Neural cell (in vitro differentiated cells): Measurements from ENCODE around the gene SNAPC1. TPM values are rescaled to one million over a fixed set of nuclear protein-coding genes. Genes with fewer than 3 reads are reported as not detected.

Source experiments
- H2AFZ ChIP-seq: fragments of 200-600, 300-800 bp; sonication (generic), shearing (Covaris generic); 2 replicates; pipeline ENCODE4 v1.6.0; 2014; ENCODE audit warnings: low read depth, mild to moderate bottlenecking, antibody characterized with exemption, low read length, moderate library complexity
- H3F3A ChIP-seq: fragments of 200-600 bp; shearing (Covaris generic); 2 replicates; pipeline ENCODE4 v1.6.1; 2016; ENCODE audit warnings: mild to moderate bottlenecking, moderate library complexity, mixed read lengths, antibody characterized with exemption, low read length; ENCODE audit not compliant: insufficient read depth, poor library complexity, severe bottlenecking
- H3K27ac ChIP-seq: fragments of 200-600, 300-800 bp; sonication (generic), shearing (Covaris generic); 2 replicates; pipeline ENCODE4 v1.5.1; 2014; ENCODE audit warnings: mild to moderate bottlenecking, low read length, moderate library complexity
- H3K27me3 ChIP-seq: fragments of 300-800, 200-600 bp; sonication (generic), shearing (Covaris generic); 2 replicates; pipeline ENCODE4 v1.6.0; 2014; ENCODE audit warnings: mild to moderate bottlenecking, low read depth, low read length, moderate library complexity; ENCODE audit not compliant: insufficient read depth
- H3K36me3 ChIP-seq: fragments of 300-800, 200-600 bp; sonication (generic), shearing (Covaris generic); 2 replicates; pipeline ENCODE4 v1.5.1; 2014; ENCODE audit warnings: mild to moderate bottlenecking, antibody characterized with exemption, low read length, moderate library complexity; ENCODE audit not compliant: insufficient read depth
- H3K4me2 ChIP-seq: fragments of 300-800, 200-600 bp; sonication (generic), shearing (Covaris generic); 2 replicates; pipeline ENCODE4 v1.6.0; 2014; ENCODE audit warnings: mild to moderate bottlenecking, low read length
- H3K4me3 ChIP-seq: fragments of 300-800, 200-600 bp; sonication (generic), shearing (Covaris generic); 2 replicates; pipeline ENCODE4 v1.5.1; 2014; ENCODE audit warnings: mild to moderate bottlenecking, low read length, moderate library complexity
- H3K79me2 ChIP-seq: fragments of 200-600 bp; shearing (Covaris generic); replicated peaks from 2 replicates; pipeline ENCODE4 v1.6.0; 2014; ENCODE audit warnings: mild to moderate bottlenecking, low read length, moderate library complexity; ENCODE audit not compliant: insufficient read depth
- H3K9ac ChIP-seq: fragments of 300-800, 200-600 bp; sonication (generic), shearing (Covaris generic); 2 replicates; pipeline ENCODE4 v1.6.1; 2016; ENCODE audit warnings: mild to moderate bottlenecking, low read length, mixed read lengths
- H3K9me2 ChIP-seq: fragments of 200-600 bp; shearing (Covaris generic); 2 replicates; pipeline ENCODE4 v1.6.1; 2016; ENCODE audit warnings: mild to moderate bottlenecking, low read length, mixed read lengths; ENCODE audit not compliant: insufficient read depth
- H3K9me3 ChIP-seq: fragments of 200-600, 300-800 bp; sonication (generic), shearing (Covaris generic); 2 replicates; pipeline ENCODE4 v1.6.1; 2016; ENCODE audit warnings: mild to moderate bottlenecking, mixed run types, low read length, moderate library complexity, mixed read lengths
- H4K20me1 ChIP-seq: fragments of 200-600 bp; shearing (Covaris generic); 2 replicates; pipeline ENCODE4 v1.6.1; 2016; ENCODE audit warnings: mild to moderate bottlenecking, mixed run types; ENCODE audit not compliant: insufficient read depth
- CTCF ChIP-seq: fragments of 450-650 bp; IDR thresholded peaks from 2 replicates; pipeline ENCODE4 v1.5.1; 2014; ENCODE audit warnings: antibody characterized with exemption, mild to moderate bottlenecking, moderate library complexity; ENCODE audit not compliant: poor library complexity, severe bottlenecking
- EP300 ChIP-seq: fragments of 450-650 bp; conservative IDR thresholded peaks from 2 replicates; pipeline ENCODE4 v1.6.1; 2014; ENCODE audit warnings: antibody characterized with exemption, mild to moderate bottlenecking, moderate library complexity; ENCODE audit not compliant: poor library complexity, severe bottlenecking
- EZH2 ChIP-seq: fragments of 200-600, 300-800 bp; shearing (Covaris generic), sonication (generic); IDR thresholded peaks from 2 replicates; pipeline ENCODE4 v1.6.1; 2014; ENCODE audit warnings: antibody characterized with exemption, low read length, borderline replicate concordance, mild to moderate bottlenecking; ENCODE audit not compliant: insufficient read depth, poor library complexity, severe bottlenecking
- MXI1 ChIP-seq: fragments of 450-650 bp; conservative IDR thresholded peaks from 2 replicates; pipeline ENCODE4 v1.6.1; 2014; ENCODE audit warnings: antibody characterized with exemption, mild to moderate bottlenecking; ENCODE audit not compliant: poor library complexity, severe bottlenecking
- POLR2AphosphoS5 ChIP-seq: IDR thresholded peaks from 2 replicates; pipeline ENCODE4 v1.6.1; 2012
- RAD21 ChIP-seq: fragments of 450-650 bp; conservative IDR thresholded peaks from 2 replicates; pipeline ENCODE4 v1.6.1; 2014; ENCODE audit warnings: antibody characterized with exemption, mild to moderate bottlenecking, moderate library complexity
- SMC3 ChIP-seq: fragments of 450-650 bp; conservative IDR thresholded peaks from 2 replicates; pipeline ENCODE4 v1.6.1; 2014; ENCODE audit warnings: antibody characterized with exemption, mild to moderate bottlenecking, moderate library complexity; ENCODE audit not compliant: poor library complexity
- TAF1 ChIP-seq: IDR thresholded peaks from 2 replicates; pipeline ENCODE4 v1.6.1; 2012; ENCODE audit warnings: low read depth
- polyA minus RNA-seq: library from RNA; depleted of rRNA, polyadenylated mRNA; stranded (reverse); fragments of >200 nt; gene quantifications from 2 replicates; pipeline ENCODE4 v1.2.3, GENCODE V29; 2014
- polyA plus RNA-seq: library from polyadenylated mRNA; depleted of rRNA; stranded (reverse); fragments of >200 nt; gene quantifications from 2 replicates; pipeline ENCODE4 v1.2.3, GENCODE V29; 2014
- TF ChIP-seq, protein P1 (sequence below): IDR thresholded peaks from 2 replicates; pipeline ENCODE4 v1.6.1; 2012; ENCODE audit warnings: borderline replicate concordance

SNAPC1 gene
- polyA plus RNA-seq (7.1 TPM in 2 replicates), polyA minus RNA-seq (10.0 and 10.5 TPM in 2 replicates)

DNA sequence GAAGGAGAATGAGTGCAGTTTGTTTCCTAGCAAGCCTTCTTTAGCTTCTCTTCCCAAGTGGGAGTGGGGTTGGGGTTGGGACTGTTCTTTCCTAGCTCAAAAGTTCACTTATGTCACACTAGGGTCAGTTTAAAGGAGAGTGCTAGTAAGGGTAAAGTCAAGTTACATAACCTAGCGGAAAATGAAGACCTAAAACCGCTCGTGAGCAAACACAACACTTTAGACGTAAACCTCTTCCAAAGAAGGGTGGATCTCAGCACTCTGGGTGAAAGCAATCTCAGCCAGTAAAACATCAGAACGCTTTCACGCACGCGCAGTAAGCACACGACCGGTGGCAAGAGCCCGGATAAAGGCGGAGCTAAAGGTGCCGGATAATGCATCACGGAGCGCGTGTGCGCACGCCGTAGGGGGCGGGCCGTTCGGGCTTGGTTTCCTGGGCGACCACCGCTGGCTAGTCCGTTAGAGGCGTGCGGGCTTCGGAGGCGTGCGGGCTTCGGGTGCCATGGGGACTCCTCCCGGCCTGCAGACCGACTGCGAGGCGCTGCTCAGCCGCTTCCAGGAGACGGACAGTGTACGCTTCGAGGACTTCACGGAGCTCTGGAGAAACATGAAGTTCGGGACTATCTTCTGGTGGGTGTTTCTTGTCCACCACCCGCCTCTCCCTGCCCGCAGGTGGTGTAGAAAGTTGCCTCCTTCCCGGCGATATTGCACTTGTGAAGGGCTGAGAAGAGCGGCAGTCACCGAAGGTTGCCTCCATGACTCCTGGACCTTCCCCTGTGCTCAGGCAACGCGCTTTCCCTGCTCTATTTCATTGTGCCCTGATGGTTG lies at the start of gene SNAPC1:
Gene SNAPC1, plus strand, starts transcription at position 462 of the 828 bp plus-strand sequence. Its CDS starts 41 bp downstream, at position 503.
- H2AFZ ChIP-seq = peak within 1 kb of the TSS; percentile 97
- H3K79me2 ChIP-seq = peaks cover 21% of the 10 kb centered on the region
- peak; percentile 7 for TF ChIP-seq RAD21
- TF ChIP-seq EP300 = peak; percentile 25
- peak; percentile 12 for TF ChIP-seq TAF1
- TF ChIP-seq, protein P1, sequence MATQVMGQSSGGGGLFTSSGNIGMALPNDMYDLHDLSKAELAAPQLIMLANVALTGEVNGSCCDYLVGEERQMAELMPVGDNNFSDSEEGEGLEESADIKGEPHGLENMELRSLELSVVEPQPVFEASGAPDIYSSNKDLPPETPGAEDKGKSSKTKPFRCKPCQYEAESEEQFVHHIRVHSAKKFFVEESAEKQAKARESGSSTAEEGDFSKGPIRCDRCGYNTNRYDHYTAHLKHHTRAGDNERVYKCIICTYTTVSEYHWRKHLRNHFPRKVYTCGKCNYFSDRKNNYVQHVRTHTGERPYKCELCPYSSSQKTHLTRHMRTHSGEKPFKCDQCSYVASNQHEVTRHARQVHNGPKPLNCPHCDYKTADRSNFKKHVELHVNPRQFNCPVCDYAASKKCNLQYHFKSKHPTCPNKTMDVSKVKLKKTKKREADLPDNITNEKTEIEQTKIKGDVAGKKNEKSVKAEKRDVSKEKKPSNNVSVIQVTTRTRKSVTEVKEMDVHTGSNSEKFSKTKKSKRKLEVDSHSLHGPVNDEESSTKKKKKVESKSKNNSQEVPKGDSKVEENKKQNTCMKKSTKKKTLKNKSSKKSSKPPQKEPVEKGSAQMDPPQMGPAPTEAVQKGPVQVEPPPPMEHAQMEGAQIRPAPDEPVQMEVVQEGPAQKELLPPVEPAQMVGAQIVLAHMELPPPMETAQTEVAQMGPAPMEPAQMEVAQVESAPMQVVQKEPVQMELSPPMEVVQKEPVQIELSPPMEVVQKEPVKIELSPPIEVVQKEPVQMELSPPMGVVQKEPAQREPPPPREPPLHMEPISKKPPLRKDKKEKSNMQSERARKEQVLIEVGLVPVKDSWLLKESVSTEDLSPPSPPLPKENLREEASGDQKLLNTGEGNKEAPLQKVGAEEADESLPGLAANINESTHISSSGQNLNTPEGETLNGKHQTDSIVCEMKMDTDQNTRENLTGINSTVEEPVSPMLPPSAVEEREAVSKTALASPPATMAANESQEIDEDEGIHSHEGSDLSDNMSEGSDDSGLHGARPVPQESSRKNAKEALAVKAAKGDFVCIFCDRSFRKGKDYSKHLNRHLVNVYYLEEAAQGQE = no peak
- TF ChIP-seq CTCF = no peak
- TF ChIP-seq SMC3 = peak; percentile 50
- peak; percentile 78 for TF ChIP-seq POLR2AphosphoS5
- no peak for TF ChIP-seq EZH2
- peak; percentile 99 for TF ChIP-seq MXI1

GRCh38 chr14:61713724-61714437 lies 48.3 kb upstream of the SNAPC1 start:
- Histone ChIP-seq H3K79me2 (peaks cover 98% of the 10 kb centered on the region), H3K9me2 (no peaks in the 10 kb centered on the region), H3K36me3 (no peaks in the 10 kb centered on the region), H3K27ac (no peak overlapping the region), H3F3A (no peaks in the 10 kb centered on the region), H4K20me1 (peaks cover 4% of the 10 kb centered on the region), H3K4me3 (no peak overlapping the region), H2AFZ (no peak overlapping the region), H3K9ac (no peak overlapping the region), H3K27me3 (no peaks in the 10 kb centered on the region), H3K4me2 (no peak overlapping the region), H3K9me3 (no peaks in the 10 kb centered on the region)
- no peak for TF ChIP-seq EZH2
- TF ChIP-seq RAD21 = no peak
- TF ChIP-seq, protein P1 = no peak
- no peak for TF ChIP-seq EP300
- TF ChIP-seq MXI1 = no peak

More for the DNA sequence above, at the start of gene SNAPC1:
- H3K36me3 ChIP-seq = no peaks in the 10 kb centered on the region
- no peaks in the 10 kb centered on the region for H3K9me2 ChIP-seq
- peak within 1 kb of the TSS; percentile 82 for H3K4me2 ChIP-seq
- H4K20me1 ChIP-seq = no peaks in the 10 kb centered on the region
- H3K9ac ChIP-seq = peak within 1 kb of the TSS; percentile 73
- no peaks in the 10 kb centered on the region for H3K27me3 ChIP-seq
- H3K27ac ChIP-seq = peak within 1 kb of the TSS; percentile 85
- H3K4me3 ChIP-seq = peak within 1 kb of the TSS; percentile 90
- no peaks in the 10 kb centered on the region for H3F3A ChIP-seq
- no peaks in the 10 kb centered on the region for H3K9me3 ChIP-seq
